Stimulated activated CD8-positive, alpha-beta memory T cell treated with anti-CD3 and anti-CD28 coated beads, Interleukin-15, amount 100 ng/mL, for 4 hours (primary cell): ENCODE results near the gene SLC4A7.
"Not testable (repeated sequence)": the region's sequence is repeated elsewhere in the genome, so short reads cannot be mapped to it uniquely, and the experiment has no call there.

Experiments used
- DNase-seq, 2 donors: peaks; one replicate each; pipeline ENCODE4 v3.0.0-alpha.2; 2020; ENCODE audit warnings: low read depth in 2 of 2

Gene SLC4A7

DNA sequence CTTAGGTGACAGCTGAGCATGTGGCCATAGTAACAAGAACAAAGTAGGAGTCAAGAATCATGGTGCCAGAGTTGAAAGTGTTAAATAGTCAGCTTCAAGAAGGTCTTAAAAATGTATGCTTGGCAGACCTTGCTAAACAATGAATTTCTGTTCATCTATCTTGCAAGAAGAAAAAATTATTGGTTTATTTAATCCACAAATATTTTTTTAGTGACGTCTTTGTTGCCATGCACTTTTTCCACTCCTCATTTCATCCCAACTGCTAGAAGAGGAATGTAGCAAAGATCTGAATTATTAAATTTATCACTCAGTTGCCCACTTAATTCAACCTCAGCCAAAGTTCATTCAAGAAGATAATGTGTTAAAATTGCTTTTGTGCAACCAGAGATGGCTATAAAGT, 3.2 kb upstream of the SLC4A7 start:
- DNase-seq: no peak

DNA sequence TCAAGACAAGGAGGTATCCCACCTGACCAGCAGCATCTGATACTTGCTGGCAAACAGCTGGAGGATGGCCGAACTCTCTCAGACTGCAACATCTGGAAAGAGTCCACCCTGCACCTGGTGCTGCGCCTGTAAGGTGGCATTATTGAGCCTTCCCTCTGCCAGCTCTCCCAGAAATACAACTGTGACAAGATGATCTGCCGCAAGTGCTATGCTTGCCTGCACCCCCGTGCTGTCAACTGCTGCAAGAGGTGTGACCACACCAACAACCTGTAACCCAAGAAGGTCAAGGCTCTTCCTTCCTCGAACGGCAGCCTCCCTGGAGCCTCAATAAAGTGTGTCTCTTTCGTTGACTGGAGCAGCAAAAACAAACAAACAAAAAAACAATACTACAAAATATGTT, 2.2 kb upstream of the SLC4A7 start:
- no peak for DNase-seq

DNA sequence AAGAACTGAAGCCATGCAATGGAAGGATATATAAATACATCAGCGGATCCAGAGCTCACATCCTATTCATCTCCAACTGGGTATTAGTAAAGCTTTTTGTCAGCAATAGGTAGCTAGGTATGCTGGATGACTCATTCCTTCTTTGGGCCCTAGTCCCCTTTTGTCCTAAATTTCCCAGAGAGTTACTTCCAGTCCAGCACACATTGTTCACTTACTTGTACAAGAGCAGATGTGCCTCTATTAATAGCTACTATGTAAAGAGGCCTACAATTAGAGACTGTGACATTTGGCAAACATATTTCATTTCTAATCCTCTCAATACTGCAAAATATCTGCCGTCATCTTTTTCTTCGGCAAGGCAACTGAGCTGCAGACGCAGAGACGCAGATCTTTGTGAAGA, 1.7 kb upstream of the SLC4A7 start:
- DNase-seq: no peak

GRCh38 chr3:27483117-27484014, 818 bp downstream of the SLC4A7 start:
- DNase-seq: peak in 1 of 2 donors; percentile 13

DNA sequence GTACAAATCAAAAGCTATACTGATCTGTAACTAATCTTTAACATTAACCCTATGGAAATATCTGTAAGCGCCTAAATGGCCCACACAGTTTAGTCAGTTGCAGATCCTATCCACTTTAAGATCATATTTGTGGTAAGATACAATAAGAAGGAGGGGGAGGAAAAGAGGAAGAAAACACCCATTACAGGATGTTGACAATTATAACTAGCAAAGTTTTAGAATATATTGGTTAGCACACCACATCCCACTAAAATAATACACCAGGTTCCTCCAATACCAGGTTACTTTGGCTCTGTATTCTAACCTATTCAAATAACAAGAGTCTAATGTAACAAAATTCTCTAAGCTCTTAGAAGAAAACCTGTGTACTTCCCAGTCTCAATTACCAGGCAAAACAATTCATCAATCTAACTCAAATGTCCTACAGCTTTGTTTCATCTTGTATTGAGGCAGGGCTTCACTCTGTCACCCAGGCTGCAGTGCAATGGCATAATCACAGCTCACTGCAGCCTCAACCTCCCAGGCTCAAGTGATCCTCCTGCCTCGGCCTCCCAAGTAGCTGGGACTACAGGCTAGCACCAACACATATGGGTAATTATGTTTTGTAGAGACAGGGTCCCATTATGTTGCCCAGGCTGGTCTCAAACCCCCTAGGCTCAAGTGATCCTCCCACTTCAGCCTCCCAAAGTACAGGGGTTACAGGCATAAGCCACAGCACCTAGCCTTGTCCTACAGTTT, 4.2 kb downstream of the SLC4A7 start:
- DNase-seq: no peak

DNA sequence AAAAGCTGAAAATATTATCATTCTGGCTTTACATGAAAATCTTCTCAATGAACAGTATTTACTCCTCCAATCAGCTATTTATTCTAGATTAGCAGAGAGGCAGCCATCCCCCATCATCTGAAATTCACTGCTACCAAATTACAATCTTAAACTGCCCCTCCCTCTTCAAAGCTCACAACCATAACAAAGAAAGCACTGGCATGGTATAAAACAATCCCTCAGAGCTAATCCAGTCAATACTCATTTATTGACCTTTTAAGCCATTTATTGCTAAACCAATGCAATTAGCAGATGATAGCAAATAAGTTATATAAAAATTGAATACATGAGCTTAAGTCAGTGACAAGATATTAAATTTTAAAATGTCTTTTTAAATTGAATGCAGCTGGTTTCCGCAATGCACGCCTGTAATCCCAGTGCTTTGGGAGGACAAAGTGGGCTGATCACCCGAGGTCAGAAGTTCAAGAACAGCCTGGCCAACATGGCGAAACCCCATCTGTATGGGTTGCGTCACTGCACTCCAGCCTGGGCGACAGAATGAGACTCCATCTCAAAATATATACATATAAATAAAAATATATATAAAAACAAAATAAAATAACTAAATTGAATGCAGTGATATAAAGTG, 12.1 kb downstream of the SLC4A7 start:
- DNase-seq: no peak

DNA sequence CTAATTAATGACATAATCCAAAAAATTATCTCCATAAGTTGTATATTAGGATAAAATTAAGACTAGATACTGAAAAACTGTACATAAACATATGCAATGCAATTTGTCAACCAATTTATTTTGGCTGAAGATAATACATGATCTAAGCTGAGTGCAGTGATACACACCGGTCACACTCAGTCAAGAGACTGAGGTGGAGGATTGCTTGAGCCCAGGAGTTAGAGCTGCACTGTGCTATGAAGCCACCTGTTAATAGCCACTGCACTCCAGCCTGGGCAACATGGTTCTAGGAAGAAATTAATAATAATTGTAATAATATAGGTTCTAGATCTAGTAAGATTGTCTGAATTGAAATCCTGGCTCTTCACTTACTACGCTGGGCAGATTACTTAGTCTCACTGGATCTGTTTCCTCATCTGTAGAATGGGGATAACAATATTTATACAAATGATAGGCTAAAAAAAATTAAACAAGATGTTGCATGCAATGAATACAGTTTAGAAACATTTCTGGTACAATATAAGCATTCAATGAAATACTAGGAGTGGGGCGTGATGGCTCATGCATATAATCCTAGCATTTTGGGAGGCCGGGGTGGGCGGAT, 15.8 kb downstream of the SLC4A7 start:
- DNase-seq: no peak

- DNase-seq: no peak
These were observed 16.6 kb downstream of the SLC4A7 start for GRCh38 chr3:27467545-27467944.

GRCh38 chr3:27464646-27465045, 19.5 kb downstream of the SLC4A7 start:
- DNase-seq: no peak

- no peak for DNase-seq
These were observed 22.0 kb downstream of the SLC4A7 start for GRCh38 chr3:27462228-27462627.

DNA sequence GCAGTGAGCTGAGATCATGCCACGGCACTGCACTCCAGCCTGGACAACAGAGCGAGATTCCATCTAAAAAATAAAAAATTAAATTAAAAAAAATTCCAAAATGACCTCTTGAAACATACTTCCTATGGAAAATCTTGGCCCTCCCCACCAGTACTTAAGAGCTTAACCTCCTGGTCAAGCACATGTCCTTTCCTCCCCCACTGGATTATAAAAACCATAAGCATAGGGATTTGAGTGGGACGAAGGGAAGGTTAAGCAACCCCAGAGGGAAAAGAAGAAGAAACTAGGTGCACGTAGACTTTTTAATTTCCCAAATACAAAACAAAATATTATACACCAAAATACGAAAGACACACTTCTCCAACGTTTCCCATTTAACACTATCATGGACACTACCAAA, 25.3 kb downstream of the SLC4A7 start:
- no peak for DNase-seq

GRCh38 chr3:27456554-27456953, 27.6 kb downstream of the SLC4A7 start:
- DNase-seq: no peak

GRCh38 chr3:27454914-27455313, 29.3 kb downstream of the SLC4A7 start:
- no peak for DNase-seq

DNA sequence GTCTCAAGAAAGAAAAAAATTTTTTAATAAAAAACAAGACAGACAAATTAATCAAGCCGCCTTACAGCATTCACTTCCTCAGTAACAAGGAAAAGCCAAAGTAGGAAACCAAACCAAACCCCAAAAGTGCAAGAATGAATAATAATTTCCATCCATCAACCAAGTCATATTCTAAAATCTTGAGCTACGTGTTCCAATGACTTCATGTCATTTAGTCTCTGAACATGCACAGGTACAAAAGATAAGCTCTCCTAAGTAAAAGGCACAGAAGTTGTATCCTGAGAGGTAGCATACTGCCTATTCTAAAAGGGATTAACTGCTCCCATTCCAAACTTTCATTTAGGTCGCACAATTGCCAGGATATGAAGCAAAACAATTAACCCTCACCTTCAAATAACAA, 29.7 kb downstream of the SLC4A7 start:
- DNase-seq: no peak

DNA sequence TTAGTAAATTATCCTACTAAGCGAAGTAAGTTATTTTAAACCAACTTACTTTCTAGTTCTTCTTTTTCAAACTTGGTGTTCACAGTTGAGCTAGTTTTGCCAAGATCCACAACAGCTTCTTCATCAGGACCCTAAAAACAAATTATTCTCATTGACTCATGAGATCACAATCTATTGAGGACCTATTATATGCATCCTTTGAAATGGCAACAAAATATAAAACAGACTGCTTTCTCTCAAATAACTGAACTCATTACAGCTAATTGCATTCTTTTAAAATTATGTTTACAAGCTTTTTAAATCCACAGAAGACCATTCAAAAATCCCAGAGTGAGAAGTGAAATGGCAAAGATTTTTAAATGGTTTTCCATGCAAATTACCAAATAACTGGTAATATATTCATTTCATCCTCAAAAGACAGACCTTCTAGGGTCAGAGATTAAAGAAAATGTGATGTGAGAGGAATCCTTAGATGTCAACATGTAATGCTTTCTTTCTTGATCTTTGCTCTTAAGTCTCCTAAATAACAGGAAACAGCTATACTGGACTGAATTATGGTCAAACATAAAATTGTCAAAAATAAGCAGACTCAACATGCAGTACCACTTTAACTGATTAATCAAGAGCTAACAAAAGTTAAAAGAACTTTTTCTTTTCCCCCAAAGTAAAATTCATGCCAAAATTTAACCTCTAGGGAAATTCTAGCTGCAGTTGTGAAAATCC, 31.7 kb downstream of the SLC4A7 start:
- DNase-seq: no peak

DNA sequence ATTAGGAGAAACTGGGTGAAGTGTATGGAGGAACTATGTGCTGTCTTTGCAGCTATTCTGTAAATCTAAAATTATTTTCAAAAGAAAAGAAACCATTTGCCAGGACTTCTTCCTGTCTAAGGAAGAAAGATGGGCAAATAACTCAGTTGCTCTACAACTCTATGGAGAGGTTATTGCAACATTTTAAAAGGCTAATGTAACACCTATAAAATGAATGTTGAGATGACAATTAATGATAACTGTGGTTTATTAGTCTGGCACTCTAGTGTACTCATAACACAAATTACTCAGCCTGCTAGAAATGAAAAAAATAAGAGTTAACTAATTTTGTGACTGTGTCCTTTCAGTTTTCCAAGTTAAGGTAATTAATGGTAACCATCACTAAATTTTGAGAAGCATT, 32.3 kb downstream of the SLC4A7 start:
- no peak for DNase-seq

DNA sequence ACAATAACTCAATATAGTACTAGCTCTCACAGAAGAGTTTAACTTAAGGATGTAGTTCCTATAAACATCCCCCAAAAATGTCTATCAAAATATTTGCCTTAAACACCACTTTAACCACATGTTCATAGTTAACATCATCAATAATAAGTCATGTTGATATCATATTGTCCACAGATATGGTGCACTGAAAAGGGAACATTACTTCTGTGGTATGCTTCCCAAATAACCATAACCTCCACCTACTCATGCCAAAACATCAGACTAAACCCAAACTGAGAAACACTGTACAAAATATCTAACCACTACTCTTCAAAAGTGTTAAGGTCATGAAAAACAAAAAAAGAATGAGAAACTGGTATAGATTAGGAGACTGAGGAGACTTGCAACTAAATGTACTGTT, 32.9 kb downstream of the SLC4A7 start:
- DNase-seq: no peak

DNA sequence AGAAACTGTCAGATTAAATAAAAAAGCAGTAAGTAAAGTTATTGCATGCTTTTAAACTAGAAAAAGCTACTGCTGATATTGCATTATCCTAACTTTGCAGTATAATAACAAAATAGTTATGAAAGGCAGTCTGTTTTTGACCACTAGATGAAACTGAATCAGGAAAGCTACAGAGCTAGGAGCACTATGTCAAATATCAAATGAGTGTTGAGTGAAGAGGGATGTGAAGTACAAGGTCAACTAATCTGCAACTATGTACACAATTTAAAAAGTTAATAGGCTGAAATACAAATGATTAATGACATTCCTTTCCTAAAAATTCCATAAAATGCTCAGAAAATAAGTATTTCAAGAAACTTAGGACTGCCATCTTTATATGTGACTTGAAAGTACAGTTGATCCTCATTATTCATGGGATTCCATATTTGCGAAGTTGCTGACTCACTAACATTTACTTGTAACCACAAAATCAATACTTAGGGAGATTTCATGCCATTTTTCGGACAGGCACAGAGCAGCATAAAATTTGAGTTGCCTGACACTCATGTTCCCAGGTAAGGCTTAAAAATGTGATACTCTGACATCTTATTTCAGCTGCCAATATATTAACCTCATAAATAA, 34.5 kb downstream of the SLC4A7 start:
- no peak for DNase-seq

- DNase-seq: not testable (repeated sequence)
These were observed 41.2 kb downstream of the SLC4A7 start for GRCh38 chr3:27442995-27443394.

GRCh38 chr3:27438352-27438751, 45.8 kb downstream of the SLC4A7 start:
- not testable (repeated sequence) for DNase-seq

- DNase-seq: no peak
These were observed 53.1 kb downstream of the SLC4A7 start for GRCh38 chr3:27431116-27431515.
